Measurements from ENCODE around the gene LDB3.
A peak's percentile ranks its signal among the peaks of the same experiment; 100 is the strongest.

LDB3 gene

GRCh38 chr10:86708068-86708782 is 39.9 kb downstream of the LDB3 start (continued):
- no peak for TF ChIP-seq ZNF114 (tag by site-specific recombination; IDR thresholded peaks at IDR 0.05)
- no peak for TF ChIP-seq REPIN1 (tag by site-specific recombination; IDR thresholded peaks at IDR 0.05; ENCODE audit: low read depth)

DNA sequence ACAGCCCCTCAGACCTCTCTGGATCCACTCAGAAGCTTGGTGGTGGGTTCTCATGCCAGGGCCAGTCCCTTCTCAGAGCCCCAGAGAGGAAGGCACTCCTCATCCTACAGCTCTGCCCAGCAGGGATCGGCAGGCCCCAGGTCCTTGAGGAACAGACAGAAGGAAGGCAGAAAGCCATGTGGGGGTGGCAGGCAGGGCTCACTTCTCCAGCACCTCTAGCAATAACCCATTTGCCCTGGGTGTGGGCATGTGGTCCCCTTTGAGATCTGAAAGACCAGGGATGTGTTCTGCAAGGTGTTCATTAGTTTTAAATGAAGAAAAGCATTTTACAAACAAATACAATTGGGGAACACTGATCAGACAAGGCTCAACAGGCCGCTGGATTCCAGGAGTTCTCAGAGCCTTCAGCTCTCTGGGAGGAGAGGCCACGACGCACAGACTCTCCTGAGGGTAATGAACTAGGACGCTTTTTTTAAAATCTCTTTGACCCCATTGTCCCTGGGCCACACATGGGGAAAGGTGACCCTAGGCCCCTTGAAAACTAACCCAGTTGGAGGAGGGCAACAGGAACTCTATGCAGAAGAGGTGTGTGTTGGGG is 40.6 kb downstream of the LDB3 start:
- ChIA-PET POLR2A (interaction anchor here (0.5 to 1.2 kb wide), 2 partner anchors 49 to 230 kb away, joined by 3 to 8 read pairs; no protein-coding TSS in a partner anchor), CTCF (interaction anchor here (0.6 to 2.2 kb wide), 5 partner anchors 9 to 191 kb away, joined by 3 to 10 read pairs (median 5); no protein-coding TSS in a partner anchor)
- Histone ChIP-seq H3K4me3 (ENCODE audit: low read depth, low read length) (no peak overlapping the region), H3K27ac (ENCODE audit: extremely low read depth, low read depth, low read length) (no peak overlapping the region), H3K9me3 (ENCODE audit: control insufficient read depth, insufficient read depth, low read depth, low read length) (no peaks in the 10 kb centered on the region), H3K36me3 (ENCODE audit: control insufficient read depth in 2 of 2, insufficient read depth in 1 of 2, low read length in 2 of 2) (no peaks in the 10 kb centered on the region), H3K4me1 (ENCODE audit: control insufficient read depth, insufficient read depth, low read length) (peaks cover 8% of the 10 kb centered on the region; the same call in 1 of the 2 replicates)
- TF ChIP-seq ZNF174 (tag by site-specific recombination; IDR thresholded peaks at IDR 0.05) = no peak
- no peak for TF ChIP-seq ZNF138 (tag by site-specific recombination; IDR thresholded peaks at IDR 0.05; ENCODE audit: borderline replicate concordance)
- TF ChIP-seq ZNF830 (tag by site-specific recombination; IDR thresholded peaks at IDR 0.05; ENCODE audit: low read depth) = no peak
- TF ChIP-seq SCRT2 (tag by site-specific recombination; IDR thresholded peaks at IDR 0.05) = no peak
- TF ChIP-seq, protein P1, sequence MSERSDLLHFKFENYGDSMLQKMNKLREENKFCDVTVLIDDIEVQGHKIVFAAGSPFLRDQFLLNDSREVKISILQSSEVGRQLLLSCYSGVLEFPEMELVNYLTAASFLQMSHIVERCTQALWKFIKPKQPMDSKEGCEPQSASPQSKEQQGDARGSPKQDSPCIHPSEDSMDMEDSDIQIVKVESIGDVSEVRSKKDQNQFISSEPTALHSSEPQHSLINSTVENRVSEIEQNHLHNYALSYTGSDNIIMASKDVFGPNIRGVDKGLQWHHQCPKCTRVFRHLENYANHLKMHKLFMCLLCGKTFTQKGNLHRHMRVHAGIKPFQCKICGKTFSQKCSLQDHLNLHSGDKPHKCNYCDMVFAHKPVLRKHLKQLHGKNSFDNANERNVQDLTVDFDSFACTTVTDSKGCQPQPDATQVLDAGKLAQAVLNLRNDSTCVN (tag by site-specific recombination; optimal IDR thresholded peaks at IDR 0.05) = no peak
- no peak for TF ChIP-seq PRDM2 (tag by site-specific recombination; IDR thresholded peaks at IDR 0.05; ENCODE audit: borderline replicate concordance)
- no peak for TF ChIP-seq TCF7L2 (IDR thresholded peaks at IDR 0.05; ENCODE audit: borderline replicate concordance, low read depth, low read length)
- TF ChIP-seq ZNF843 (tag by site-specific recombination; IDR thresholded peaks at IDR 0.05) = no peak
- TF ChIP-seq ZBTB1 (tag by site-specific recombination; IDR thresholded peaks at IDR 0.05) = no peak

GRCh38 chr10:86709396-86710185 is 41.3 kb downstream of the LDB3 start:
- Histone ChIP-seq H3K36me3 (ENCODE audit: control insufficient read depth in 2 of 2, insufficient read depth in 1 of 2, low read length in 2 of 2) (no peaks in the 10 kb centered on the region), H3K4me1 (ENCODE audit: control insufficient read depth, insufficient read depth, low read length) (peaks cover 8% of the 10 kb centered on the region; the same call in 1 of the 2 replicates), H3K4me3 (ENCODE audit: low read depth, low read length) (no peak overlapping the region), H3K27ac (ENCODE audit: extremely low read depth, low read depth, low read length) (no peak overlapping the region), H3K9me3 (ENCODE audit: control insufficient read depth, insufficient read depth, low read depth, low read length) (no peaks in the 10 kb centered on the region)
- ChIA-PET CTCF (interaction anchor here (2.2 kb wide), 1 partner anchor 190 kb away, joined by 10 read pairs; no protein-coding TSS in a partner anchor), POLR2A (no interaction called here)
- TF ChIP-seq ZNF501 (tag by site-specific recombination; IDR thresholded peaks at IDR 0.05) = no peak
- TF ChIP-seq ZNF707 (tag by site-specific recombination; IDR thresholded peaks at IDR 0.05) = no peak
- TF ChIP-seq PRDM10 (tag by site-specific recombination; IDR thresholded peaks at IDR 0.05) = peak; percentile 55
- no peak for TF ChIP-seq ZNF791 (tag by site-specific recombination; IDR thresholded peaks at IDR 0.05)
- TF ChIP-seq, protein P2, sequence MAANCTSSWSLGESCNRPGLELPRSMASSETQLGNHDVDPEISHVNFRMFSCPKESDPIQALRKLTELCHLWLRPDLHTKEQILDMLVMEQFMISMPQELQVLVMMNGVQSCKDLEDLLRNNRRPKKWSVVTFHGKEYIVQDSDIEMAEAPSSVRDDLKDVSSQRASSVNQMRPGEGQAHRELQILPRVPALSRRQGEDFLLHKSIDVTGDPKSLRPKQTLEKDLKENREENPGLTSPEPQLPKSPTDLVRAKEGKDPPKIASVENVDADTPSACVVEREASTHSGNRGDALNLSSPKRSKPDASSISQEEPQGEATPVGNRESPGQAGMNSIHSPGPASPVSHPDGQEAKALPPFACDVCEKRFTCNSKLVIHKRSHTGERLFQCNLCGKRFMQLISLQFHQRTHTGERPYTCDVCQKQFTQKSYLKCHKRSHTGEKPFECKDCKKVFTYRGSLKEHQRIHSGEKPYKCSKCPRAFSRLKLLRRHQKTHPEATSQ (tag by site-specific recombination; IDR thresholded peaks at IDR 0.05) = no peak
- no peak for TF ChIP-seq HOXA7 (CRISPR knock-in tag; IDR thresholded peaks at IDR 0.05; ENCODE audit: borderline replicate concordance)
